HG03097 (cell line): ENCODE data around the gene VPS13D.
"Not testable (repeated sequence)": the region's sequence is repeated elsewhere in the genome, so short reads cannot be mapped to it uniquely, and the experiment has no call there.

Source experiments
- ATAC-seq: cut with Tn5 transposase; IDR thresholded peaks from one replicate; pipeline ENCODE4 v1.9.1; 2021; ENCODE audit not compliant: unreplicated experiment, low FRiP score

VPS13D gene

GRCh38 chr1:12525311-12526181 lies 295.7 kb downstream of the VPS13D start:
- ATAC-seq = no peak

GRCh38 chr1:12527564-12527963 lies 297.7 kb downstream of the VPS13D start:
- no peak for ATAC-seq

GRCh38 chr1:12528021-12528852 lies 298.4 kb downstream of the VPS13D start:
- no peak for ATAC-seq

- ATAC-seq = no peak
Observed at GRCh38 chr1:12529640-12530174, 299.9 kb downstream of the VPS13D start.

- ATAC-seq = no peak
Observed at GRCh38 chr1:12530462-12531178, 300.8 kb downstream of the VPS13D start.

- no peak for ATAC-seq
Observed at GRCh38 chr1:12531179-12531499, 301.3 kb downstream of the VPS13D start.

GRCh38 chr1:12532405-12533315 lies 302.8 kb downstream of the VPS13D start:
- ATAC-seq = no peak

- no peak for ATAC-seq
Observed at GRCh38 chr1:12536023-12536639, 306.3 kb downstream of the VPS13D start.

GRCh38 chr1:12537294-12537693 lies 307.5 kb downstream of the VPS13D start:
- no peak for ATAC-seq

- ATAC-seq = no peak
Observed at GRCh38 chr1:12537906-12538461, 308.2 kb downstream of the VPS13D start.

- ATAC-seq = not testable (repeated sequence)
Observed at GRCh38 chr1:12538536-12538935, 308.7 kb downstream of the VPS13D start.

- no peak for ATAC-seq
Observed at GRCh38 chr1:12539320-12539704, 309.5 kb downstream of the VPS13D start.

- no peak for ATAC-seq
Observed at GRCh38 chr1:12539705-12540579, 310.1 kb downstream of the VPS13D start.

GRCh38 chr1:12540580-12541273 lies 310.9 kb downstream of the VPS13D start:
- no peak for ATAC-seq

- no peak for ATAC-seq
Observed at GRCh38 chr1:12541274-12542137, 311.7 kb downstream of the VPS13D start.

GRCh38 chr1:12542138-12542465 lies 312.3 kb downstream of the VPS13D start:
- no peak for ATAC-seq
